NCI-H1694 treated with DMSO at 0.1 percent for 48 hours (cell line): Measurements from ENCODE around the gene ASB10.

Source experiments
- DNase-seq: peaks from one replicate; lab custom pipeline; 2025; lab: John Stamatoyannopoulos, UW

ASB10 gene

DNA sequence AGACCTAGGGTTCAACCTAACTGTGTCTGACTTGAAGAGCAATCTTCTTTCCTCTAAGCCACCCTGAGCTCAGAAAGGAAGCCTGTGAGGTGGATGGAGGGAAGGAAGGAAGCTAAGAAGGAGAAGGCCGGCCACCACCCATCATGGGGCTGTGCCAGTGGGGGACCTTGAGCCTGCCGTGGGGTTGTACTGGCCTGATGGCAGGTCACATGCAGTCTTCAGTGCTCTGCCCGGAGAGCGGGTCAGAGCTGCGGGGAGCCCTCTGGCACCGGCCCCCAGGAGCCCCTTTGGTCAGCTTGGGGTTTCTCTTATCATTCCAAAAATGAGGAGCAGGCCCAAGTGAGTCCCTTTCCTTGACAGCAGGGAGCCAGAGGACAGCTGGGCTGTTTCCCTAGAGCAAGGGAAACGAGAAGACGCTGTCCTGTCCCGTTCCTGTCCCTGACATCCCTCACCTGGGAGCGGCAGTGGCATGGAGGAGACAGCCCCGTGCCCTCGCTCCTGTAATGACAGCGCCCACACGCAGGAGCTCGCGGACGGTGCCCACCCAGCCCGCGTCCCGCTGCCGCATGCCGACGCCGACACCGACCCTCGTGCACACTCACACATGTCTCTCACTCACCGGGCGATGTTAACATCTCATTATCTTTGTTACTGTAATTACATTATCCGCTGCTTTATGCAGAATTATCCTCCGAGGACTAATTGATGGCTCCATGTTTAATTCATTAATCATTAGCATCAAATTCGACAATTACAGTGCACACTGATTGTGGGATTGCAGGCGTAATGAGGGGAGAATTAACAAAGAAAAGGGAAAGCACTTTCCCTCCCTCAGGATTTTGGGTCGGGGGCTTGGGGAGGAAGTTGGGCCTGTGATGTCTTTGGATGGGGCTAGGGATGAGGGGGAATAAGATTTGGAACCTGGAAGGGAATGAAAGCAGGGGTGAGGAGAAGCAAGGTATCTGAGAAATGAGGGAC, 50.9 kb downstream of the ASB10 start:
- no peak for DNase-seq

GRCh38 chr7:151135525-151135845, 51.6 kb downstream of the ASB10 start:
- no peak for DNase-seq

GRCh38 chr7:151134743-151135524, 52.1 kb downstream of the ASB10 start:
- DNase-seq = no peak

GRCh38 chr7:151133986-151134742, 52.9 kb downstream of the ASB10 start:
- no peak for DNase-seq

GRCh38 chr7:151133266-151133985, 53.6 kb downstream of the ASB10 start:
- no peak for DNase-seq

DNA sequence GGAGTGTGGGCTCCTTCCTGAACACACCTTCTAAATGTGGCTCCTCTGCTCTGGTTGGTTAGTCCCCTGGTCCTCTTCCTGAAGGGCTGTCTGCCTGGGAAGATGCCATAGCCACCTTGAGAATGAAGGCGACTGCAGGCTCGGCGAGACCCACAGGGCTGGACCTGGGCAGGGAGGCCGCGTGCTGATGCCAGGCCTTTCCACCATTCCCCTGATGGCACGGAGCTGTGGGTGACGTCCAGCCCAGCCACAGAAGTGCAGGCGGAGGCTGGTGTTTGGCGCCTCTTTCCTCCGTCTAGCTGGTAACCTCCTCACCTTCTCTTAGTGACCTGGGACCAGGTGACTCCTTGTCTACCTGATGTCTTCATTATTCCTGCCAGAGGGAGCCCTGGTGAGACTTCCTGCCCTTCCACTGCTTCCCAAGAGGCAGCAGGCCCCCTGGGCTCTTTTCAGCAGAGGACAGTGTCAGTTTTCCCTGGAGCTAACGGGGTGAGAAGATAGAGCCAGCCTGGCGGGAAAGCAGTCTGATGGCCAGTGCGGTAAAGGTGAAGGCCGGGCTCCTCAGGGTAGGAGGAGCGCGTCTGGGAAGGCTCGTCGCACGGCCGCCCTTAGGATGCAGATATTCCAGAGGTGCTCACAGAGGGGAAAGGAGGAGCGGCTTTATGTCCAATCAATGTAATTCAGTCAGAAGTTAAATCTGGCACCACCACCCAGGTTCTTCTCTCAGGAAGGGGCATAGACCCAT, 54.4 kb downstream of the ASB10 start:
- DNase-seq = no peak

DNA sequence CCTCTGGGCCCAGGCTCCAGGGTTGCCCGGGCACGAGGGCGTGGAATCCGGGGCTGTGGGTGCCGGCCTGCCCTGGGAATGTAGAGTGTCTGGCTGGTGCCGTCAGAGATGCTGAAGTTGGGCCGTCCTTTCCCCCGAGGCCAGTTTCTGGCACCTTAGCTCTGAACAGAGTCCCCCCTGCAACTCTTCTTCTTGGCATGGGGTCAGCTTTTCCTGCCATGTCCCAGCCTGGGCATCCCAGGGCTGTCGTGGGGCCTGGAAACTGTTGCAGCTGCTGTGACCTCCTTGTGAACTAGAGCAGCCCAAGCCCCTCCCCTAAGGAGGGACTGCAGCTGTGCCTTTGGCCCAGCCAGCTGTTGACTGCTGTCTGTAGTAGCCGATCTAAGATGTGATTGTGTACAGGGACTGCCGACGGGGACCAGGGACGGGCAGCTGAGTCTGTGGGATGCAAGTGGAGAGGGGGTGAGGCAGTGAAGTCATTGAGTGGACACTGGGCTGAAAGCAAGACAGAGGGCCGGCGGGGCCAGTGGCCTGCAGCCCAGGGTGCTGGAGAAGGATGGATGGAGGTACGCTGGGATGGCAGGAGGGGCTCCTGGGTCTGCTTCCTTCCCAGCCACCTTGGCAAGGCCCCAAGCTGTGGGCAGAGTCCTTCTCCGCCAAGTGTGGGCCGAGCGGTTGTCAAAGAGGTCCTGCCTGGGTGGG, 55.3 kb downstream of the ASB10 start:
- no peak for DNase-seq

DNA sequence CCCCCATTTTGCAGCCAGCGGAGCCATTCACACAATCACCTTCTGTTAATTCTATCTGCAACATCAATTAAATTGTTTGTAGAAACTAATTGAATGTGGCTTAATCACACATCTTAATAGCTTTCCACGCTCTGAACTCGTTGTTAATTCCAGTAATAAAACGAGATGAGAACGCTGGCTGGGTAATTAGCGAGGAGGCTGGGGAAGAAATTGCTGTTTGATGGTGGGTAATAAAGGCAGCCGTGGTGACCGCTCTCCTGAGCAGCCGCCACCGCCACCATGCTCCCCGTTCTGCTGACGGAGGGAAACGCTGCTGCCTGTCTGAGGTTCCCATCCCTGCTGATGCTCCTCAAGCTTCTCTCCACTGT, 55.8 kb downstream of the ASB10 start:
- DNase-seq = no peak

DNA sequence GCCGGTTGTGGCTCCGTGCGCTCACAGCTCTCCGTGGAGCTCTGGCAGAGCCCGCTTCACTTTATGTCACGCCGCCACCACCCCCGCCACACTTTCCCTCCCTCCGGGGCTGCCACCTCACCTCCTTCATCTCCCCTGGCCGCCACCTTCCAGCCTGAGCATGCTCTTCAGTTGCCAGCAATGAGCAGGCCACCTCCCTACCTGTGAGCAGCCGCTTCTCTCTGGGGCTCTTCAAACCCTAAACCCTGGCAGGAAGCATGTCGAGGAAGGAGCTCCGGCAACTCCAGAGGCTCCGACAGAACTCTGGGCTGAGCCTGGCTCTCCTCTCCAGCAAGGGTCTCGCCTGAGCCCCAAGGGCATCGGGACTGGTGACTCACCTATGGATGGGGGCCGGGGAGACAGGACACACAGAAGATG, 56.3 kb downstream of the ASB10 start:
- DNase-seq = no peak

GRCh38 chr7:151129960-151130591, 57.0 kb downstream of the ASB10 start:
- DNase-seq = no peak

- DNase-seq = no peak
Measured at GRCh38 chr7:151129117-151129959, 57.7 kb downstream of the ASB10 start.

DNA sequence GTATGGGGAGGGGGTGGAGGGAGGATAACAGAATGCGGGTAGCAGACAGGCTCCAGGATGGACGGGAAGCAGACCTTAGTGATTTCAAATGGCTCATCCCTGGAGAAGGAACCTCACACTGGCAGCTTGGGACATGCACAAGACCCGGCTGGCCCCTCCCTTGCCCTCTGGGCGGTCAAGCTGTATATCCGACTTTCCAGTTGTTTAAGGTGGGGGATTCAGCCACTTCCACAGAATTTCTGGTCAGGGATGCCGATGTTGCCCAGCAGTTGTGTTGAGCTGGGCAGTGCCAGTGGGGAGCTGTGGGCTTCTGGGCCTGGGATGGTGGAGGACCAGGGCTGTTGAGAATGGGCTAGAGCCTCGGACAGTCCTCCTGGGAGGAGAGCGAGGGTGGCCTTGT, 58.3 kb downstream of the ASB10 start:
- no peak for DNase-seq

GRCh38 chr7:151128144-151128543, 58.9 kb downstream of the ASB10 start:
- DNase-seq = no peak

- DNase-seq = no peak
Measured at GRCh38 chr7:151126491-151127137, 60.4 kb downstream of the ASB10 start.

GRCh38 chr7:151125846-151126481, 61.1 kb downstream of the ASB10 start:
- no peak for DNase-seq
